Caki2 (cell line): Measurements from ENCODE around the gene XIRP2. TPM values are rescaled to one million over a fixed set of nuclear protein-coding genes. Genes with fewer than 3 reads are reported as not detected.
A peak's percentile ranks its signal among the peaks of the same experiment; 100 is the strongest.
"Not testable (repeated sequence)": the region's sequence is repeated elsewhere in the genome, so short reads cannot be mapped to it uniquely, and the experiment has no call there.

ENCODE experiments used
- DNase-seq: peaks from one replicate; pipeline ENCODE4 v3.0.0-alpha.2; 2015; ENCODE audit warnings: low read depth
- in situ Hi-C: cut with HindIII; loops from 2 replicates; pipeline ENCODE4 v1.10.0; 2016; ENCODE audit warnings: low sequenced_read_pairs, low pct_unique_long_range_greater_than_20kb, mixed read lengths
- total RNA-seq: library from RNA; depleted of rRNA; stranded (reverse); fragments of >200 nt; shearing (Covaris generic); gene quantifications from 2 replicates; pipeline ENCODE4 v1.2.3, GENCODE V29; 2014; ENCODE audit warnings: low replicate concordance

XIRP2 gene
- total RNA-seq, 1 experiment from 2014 or later, result not detected

GRCh38 chr2:167215595-167215994 lies 327.3 kb downstream of the XIRP2 start:
- no peak for DNase-seq
- in situ Hi-C loops, result no loop called here

DNA sequence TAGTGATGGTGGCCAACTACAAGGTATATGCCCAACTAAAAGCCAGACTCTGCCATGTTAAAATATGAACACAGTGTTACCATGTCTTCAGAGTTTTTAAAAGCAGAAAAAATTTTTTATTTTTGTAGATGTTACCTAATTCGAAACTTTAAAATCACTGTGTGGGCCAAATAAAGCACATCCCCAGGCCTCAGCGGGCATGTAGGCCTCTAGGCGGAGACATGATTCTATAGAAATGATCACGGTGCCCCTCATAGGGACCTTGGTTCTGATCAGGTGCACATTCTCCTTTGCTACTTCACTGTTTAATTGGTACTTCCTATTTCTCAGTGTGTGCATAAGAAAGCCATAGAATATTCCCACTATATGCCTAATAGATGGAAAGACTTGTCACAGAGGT lies 349.2 kb downstream of the XIRP2 start:
- in situ Hi-C loops, result no loop called here
- DNase-seq, result no peak

DNA sequence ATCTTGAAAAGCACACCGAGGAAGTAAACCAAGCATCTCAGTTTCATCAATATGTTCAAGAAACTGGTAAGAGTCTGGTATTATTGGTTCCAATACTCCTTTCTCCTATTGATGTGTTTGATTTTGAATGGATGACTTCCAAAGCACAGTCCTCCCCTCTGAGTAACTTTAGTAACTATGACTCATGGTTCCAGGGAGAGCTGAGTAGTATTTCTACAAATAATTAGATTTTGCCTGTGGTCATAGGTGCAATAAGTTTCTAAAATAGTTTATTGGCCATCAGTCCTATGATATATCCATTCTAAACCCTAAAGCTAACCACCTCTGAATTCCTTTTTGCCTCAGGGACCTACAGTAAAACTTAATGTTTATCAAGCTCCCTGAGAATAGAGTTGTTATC lies 352.4 kb downstream of the XIRP2 start:
- no peak for DNase-seq
- in situ Hi-C loops, result no loop called here

DNA sequence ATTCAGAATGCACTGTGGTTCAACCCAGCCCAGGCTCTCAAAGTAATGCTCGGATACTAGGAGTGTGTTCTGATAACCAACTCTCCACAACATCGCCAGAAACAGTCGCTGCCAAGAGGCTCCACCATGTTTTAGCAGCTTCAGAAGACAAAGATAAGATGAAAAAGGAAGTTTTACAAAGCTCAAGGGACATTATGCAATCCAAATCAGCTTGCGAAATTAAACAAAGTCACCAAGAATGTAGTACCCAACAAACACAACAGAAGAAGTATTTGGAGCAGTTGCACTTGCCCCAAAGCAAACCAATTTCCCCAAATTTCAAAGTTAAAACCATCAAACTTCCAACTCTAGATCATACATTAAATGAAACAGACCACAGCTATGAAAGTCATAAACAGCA lies 360.9 kb downstream of the XIRP2 start:
- in situ Hi-C loops, result no loop called here
- no peak for DNase-seq

DNA sequence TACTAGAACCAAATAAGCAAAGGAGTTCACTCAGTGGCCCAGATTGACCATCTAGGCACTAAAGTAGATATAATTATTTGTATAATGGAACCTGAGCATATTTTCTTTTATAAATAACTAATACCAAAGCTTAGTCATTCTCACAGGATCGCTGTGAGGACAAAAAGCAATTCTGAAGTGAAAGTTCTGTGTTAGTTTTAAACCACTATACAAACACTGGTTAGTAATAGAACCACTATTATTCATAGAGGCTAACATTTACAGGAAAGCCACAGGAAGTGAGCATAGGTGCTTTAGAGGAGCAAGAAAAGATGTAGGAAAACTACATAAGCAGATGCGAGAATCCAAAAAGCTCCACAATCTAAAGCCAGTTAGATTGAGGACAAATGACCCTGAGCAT lies 364.7 kb downstream of the XIRP2 start:
- in situ Hi-C loops, result no loop called here
- DNase-seq, result peak; percentile 40

DNA sequence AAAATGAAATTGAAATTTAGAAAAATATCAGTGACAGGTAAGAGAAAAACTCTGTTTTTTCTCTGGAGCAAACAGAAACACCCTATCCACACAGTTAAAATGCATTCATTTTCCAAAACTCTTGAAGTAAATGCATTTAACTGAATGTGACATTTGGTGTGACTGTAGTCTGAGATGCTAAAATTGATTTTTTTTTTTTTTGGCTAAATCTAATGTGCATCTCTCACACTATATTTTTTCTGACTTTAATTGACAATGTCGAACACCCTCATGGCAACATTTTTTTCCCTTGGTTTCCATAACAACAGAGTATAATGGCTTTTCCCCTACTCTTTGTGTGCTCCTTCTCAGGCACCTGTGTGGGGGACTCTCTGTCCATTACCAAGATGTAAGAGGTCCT lies 366.4 kb downstream of the XIRP2 start:
- DNase-seq, result no peak

DNA sequence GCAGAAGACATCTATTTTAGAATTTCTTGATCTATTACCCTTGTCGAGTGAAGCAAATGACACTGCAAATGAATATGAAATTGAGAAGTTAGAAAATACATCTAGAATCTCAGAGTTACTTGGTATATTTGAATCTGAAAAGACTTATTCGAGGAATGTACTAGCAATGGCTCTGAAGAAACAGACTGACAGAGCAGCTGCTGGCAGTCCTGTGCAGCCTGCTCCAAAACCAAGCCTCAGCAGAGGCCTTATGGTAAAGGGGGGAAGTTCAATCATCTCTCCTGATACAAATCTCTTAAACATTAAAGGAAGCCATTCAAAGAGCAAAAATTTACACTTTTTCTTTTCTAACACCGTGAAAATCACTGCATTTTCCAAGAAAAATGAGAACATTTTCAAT lies 370.4 kb downstream of the XIRP2 start:
- in situ Hi-C loops, result no loop called here
- DNase-seq, result no peak

More for the DNA sequence above, 366.4 kb downstream of the XIRP2 start:
- in situ Hi-C loops, result no loop called here

GRCh38 chr2:167264380-167264779 lies 376.1 kb downstream of the XIRP2 start:
- in situ Hi-C loops, result no loop called here
- DNase-seq, result no peak

DNA sequence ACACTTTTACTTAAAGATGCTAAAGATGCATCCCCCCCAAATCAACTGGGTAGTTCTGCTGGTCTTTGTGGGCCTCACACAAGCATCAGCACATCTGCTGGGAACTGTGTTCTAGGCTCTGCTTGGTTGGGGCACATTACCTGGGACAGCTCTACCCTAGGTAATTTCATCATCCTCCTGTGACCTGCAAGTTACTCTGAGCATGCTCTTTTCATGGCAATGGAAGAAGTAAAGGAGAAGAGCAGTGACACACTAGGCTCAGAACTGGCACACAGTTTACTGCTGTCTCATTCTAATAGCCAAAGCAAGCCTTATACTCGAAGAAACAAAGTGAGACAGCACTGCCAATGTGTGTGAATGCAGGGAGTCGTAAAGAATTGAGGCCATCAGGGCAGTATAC lies 376.7 kb downstream of the XIRP2 start:
- no peak for DNase-seq
- in situ Hi-C loops, result no loop called here

- in situ Hi-C loops, result no loop called here
These were observed 377.4 kb downstream of the XIRP2 start for GRCh38 chr2:167265722-167266121.

DNA sequence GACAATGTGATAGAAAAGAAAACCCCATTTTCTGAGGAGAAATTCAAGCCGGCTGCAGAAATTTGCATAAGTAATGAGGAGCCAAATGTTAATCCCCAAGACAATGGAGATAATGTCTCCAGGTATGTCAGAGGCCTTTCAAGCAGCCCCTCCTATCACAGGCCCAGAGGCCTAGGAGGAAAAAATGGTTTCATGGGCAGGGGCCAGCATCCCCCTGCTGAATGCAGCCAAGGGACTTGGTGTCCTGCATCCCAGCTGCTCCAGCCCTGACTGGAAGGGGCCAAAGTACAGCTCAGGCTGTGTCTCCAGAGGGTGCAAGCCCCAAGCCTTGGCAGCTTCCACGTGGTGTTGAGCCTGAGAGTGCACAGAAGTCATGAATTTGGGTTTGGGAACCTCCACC lies 380.0 kb downstream of the XIRP2 start:
- in situ Hi-C loops, DNase-seq: not testable (repeated sequence)

More at GRCh38 chr2:167265722-167266121, 377.4 kb downstream of the XIRP2 start:
- DNase-seq, result no peak

DNA sequence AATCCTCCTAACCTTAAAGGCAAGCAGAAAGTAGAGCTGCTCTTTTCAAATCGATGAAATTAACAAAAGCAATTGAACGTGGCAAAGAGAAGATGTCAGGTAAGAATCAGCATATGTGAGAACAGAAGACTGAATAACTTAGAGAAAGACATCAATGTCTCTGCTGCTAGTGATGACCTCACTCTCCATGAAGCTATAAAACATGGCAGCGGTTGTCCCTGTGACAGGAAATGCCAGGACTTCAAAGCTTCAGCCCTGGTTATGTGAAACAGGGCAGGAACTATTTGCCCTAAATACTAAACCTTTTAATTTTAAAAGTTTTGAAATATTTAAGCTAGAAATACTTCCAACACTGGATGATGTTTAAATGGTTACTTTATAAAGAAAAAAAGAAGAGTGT lies 383.7 kb downstream of the XIRP2 start:
- in situ Hi-C loops, result no loop called here

DNA sequence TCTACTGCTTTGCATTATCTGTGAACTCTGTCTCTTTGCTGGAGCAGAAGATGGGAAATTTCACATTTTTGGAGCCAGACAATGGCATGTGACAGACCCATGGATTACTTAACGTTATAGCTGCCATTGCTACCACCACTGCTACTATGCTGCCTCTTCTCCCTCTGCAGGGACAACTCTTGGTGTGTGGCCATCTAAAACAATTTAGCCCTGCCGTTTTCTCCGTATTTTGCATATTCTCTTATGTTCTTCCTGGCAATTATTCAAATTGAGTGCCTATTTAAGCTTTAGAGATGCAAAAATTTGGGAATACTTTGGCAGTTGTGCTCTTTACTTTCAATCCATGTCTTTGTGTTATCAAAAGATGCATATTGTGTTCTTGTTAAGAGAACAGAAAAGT lies 386.8 kb downstream of the XIRP2 start:
- no peak for DNase-seq
- in situ Hi-C loops, result no loop called here

More for the DNA sequence above, 383.7 kb downstream of the XIRP2 start:
- DNase-seq, result no peak

DNA sequence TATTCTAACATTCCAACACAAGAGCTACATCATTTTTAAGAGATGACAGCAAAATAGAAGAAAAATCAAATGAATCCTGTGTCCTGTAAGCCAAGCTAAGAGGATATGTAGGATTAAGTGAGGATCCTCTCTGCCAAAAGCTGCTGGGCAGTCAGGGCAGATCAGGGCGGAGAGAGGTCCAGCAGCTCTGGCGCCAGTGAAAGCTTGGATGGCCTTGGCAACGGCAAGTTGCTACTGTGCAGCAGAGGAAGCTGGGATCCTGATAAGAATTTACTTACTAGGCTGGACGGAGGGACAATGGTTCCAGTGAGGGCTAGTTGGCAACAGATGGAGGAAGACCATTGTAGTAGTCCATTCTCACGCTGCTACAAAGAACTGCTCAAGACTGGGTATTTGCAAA lies 391.5 kb downstream of the XIRP2 start:
- in situ Hi-C loops, result no loop called here
- DNase-seq, result no peak

DNA sequence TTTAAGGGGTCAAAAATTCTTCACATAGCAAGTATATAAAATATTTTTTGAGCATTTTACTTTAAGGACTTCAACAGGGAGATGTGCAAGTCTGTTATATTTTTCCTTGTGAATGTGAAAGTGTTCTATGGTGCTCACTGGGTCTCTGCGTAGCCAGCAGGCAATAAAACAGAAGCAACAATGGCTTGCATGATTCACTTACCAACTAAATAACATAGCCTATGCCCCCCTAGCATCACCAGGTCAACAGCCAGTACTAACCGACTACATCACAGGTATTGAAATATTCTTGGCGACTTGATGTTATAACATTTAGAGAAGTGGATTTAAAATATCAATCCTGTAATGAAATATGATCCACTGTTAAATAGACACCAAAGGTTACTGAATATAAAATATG lies 398.9 kb downstream of the XIRP2 start:
- in situ Hi-C loops, result no loop called here

DNA sequence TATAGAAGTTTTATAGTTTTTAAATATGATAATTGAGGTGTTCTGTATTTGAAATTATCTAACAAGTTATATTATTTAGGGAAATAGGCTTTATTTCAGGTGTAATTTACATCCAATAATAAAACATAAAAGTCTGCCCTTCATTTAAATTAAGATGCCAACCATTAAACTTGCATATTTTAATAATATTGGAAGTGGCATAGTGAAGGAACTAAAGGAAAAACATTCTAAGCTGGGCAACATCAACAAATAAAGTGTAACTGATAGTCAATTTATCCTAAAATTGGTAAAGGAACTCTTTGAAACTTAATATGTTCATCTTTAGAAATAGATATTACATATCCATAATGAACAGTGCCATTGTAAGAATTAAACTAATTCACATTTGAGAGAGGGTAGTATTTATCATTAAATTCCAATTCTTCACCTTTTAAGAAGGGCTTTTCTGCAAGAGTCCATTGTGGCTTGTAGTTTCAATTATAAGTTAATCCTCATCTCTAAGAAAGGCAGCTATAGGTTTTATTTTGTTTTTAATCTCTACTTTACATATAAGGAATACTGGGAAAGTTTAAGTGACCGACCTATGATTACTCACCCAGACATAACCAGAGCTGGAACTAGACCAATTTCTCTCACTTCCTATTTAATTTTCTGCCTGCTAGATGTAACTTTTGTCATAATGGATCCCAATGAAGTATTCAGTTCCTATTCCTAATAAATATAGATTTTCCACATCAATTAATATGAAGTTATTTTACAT lies 401.6 kb downstream of the XIRP2 start:
- DNase-seq, result peak; percentile 28
- in situ Hi-C loops, result no loop called here

More for the DNA sequence above, 398.9 kb downstream of the XIRP2 start:
- DNase-seq, result no peak

GRCh38 chr2:167292430-167293171 lies 404.3 kb downstream of the XIRP2 start, which contains the start of gene B3GALT1:
TSS of gene B3GALT1 (plus strand) at chr2:167293001.
- peak; percentile 89 for DNase-seq
- in situ Hi-C loops, result no loop called here

GRCh38 chr2:167293172-167293781 lies 405.0 kb downstream of the XIRP2 start:
- in situ Hi-C loops, result no loop called here
- DNase-seq, result peak; percentile 40
